HG03039 (cell line): ENCODE measurements around the gene AKAP8L.
"Not testable (repeated sequence)": the region's sequence is repeated elsewhere in the genome, so short reads cannot be mapped to it uniquely, and the experiment has no call there.

Experiments
- ATAC-seq: cut with Tn5 transposase; IDR thresholded peaks from one replicate; pipeline ENCODE4 v1.9.1; 2021; ENCODE audit warnings: mild to moderate bottlenecking, moderate library complexity; ENCODE audit not compliant: unreplicated experiment

The AKAP8L gene

GRCh38 chr19:15421721-15422260, 3.0 kb upstream of the AKAP8L start:
- ATAC-seq: no peak

GRCh38 chr19:15421136-15421695, 2.4 kb upstream of the AKAP8L start:
- no peak for ATAC-seq

- ATAC-seq: no peak
Observed at GRCh38 chr19:15419413-15420025, 731 bp upstream of the AKAP8L start.

- no peak for ATAC-seq
Observed at GRCh38 chr19:15418231-15418578, 583 bp downstream of the AKAP8L start.

GRCh38 chr19:15417699-15418098, 1.1 kb downstream of the AKAP8L start:
- ATAC-seq: no peak

- no peak for ATAC-seq
Observed at GRCh38 chr19:15412832-15413231, 6.0 kb downstream of the AKAP8L start.

GRCh38 chr19:15411351-15411750, 7.4 kb downstream of the AKAP8L start:
- not testable (repeated sequence) for ATAC-seq

- ATAC-seq: no peak
Observed at GRCh38 chr19:15404780-15405211, 14.0 kb downstream of the AKAP8L start.

GRCh38 chr19:15404097-15404779, 14.6 kb downstream of the AKAP8L start:
- no peak for ATAC-seq

GRCh38 chr19:15403151-15403531, 15.6 kb downstream of the AKAP8L start:
- no peak for ATAC-seq

GRCh38 chr19:15402411-15403150, 16.2 kb downstream of the AKAP8L start:
- ATAC-seq: no peak

- ATAC-seq: no peak
Observed at GRCh38 chr19:15401397-15401710, 17.4 kb downstream of the AKAP8L start.

- no peak for ATAC-seq
Observed at GRCh38 chr19:15400521-15401396, 18.0 kb downstream of the AKAP8L start.

GRCh38 chr19:15399635-15400034, 19.2 kb downstream of the AKAP8L start:
- no peak for ATAC-seq

GRCh38 chr19:15399234-15399515, 19.6 kb downstream of the AKAP8L start:
- ATAC-seq: no peak

- ATAC-seq: no peak
Observed at GRCh38 chr19:15398501-15399233, 20.1 kb downstream of the AKAP8L start.

GRCh38 chr19:15397782-15398181, 21.0 kb downstream of the AKAP8L start:
- no peak for ATAC-seq

- no peak for ATAC-seq
Observed at GRCh38 chr19:15397236-15397635, 21.6 kb downstream of the AKAP8L start.

GRCh38 chr19:15396436-15396835, 22.4 kb downstream of the AKAP8L start:
- ATAC-seq: no peak

- not testable (repeated sequence) for ATAC-seq
Observed at GRCh38 chr19:15395251-15395650, 23.5 kb downstream of the AKAP8L start.
